CD4-positive, alpha-beta T cell (primary cell): ENCODE measurements around the gene WDR4. TPM values are rescaled to one million over a fixed set of nuclear protein-coding genes. Genes with fewer than 3 reads are reported as not detected.
"Not testable (repeated sequence)": the region's sequence is repeated elsewhere in the genome, so short reads cannot be mapped to it uniquely, and the experiment has no call there.

Experiments
- ATAC-seq: fragments of 200-7000 bp; cut with Tn5 transposase; one replicate; pipeline ENCODE4 v1.10.0; 2022; ENCODE audit warnings: mild to moderate bottlenecking; ENCODE audit not compliant: poor library complexity
- CTCF ChIA-PET: fragments of 350-600 bp; sonication (Branson Sonifier 250); formaldehyde crosslinking; loops from one replicate; lab custom pipeline; 2021; ENCODE audit warnings: antibody characterized with exemption, inconsistent platforms; lab: Charles Lee
- POLR2A ChIA-PET: fragments of 350-600 bp; sonication (Branson Sonifier 250); formaldehyde crosslinking; loops from one replicate; lab custom pipeline; 2021; ENCODE audit warnings: antibody characterized with exemption, inconsistent platforms; lab: Charles Lee
- DNase-seq, 14 experiments: peaks; one replicate each; pipeline ENCODE4 v3.0.0-alpha.2; 2013 to 2020; ENCODE audit warnings: mixed read lengths in 2 of 14
- H3K27ac ChIP-seq, 2 donors: one replicate each; pipeline versions ENCODE4 v1.5.1 to v1.7.0; 2013; ENCODE audit warnings: low read length in 2 of 2, low read depth in 1 of 2, mild to moderate bottlenecking in 1 of 2
- H3K27me3 ChIP-seq, 2 experiments: 1 replicate in 1 of 2; 2 replicates in 1 of 2; pipeline versions ENCODE4 v1.6.1 to v1.7.0; 2013; ENCODE audit warnings: low read length in 2 of 2, control low read depth in 1 of 2, mild to moderate bottlenecking in 1 of 2, moderate library complexity in 1 of 2; ENCODE audit not compliant: insufficient read depth in 2 of 2, control insufficient read depth in 1 of 2
- H3K36me3 ChIP-seq: one replicate; pipeline ENCODE4 v1.6.1; 2013; ENCODE audit warnings: low read length, control low read depth; ENCODE audit not compliant: insufficient read depth
- H3K4me1 ChIP-seq: one replicate; pipeline ENCODE4 v1.6.1; 2013; ENCODE audit warnings: low read length, control low read depth; ENCODE audit not compliant: insufficient read depth
- H3K4me3 ChIP-seq: one replicate; pipeline ENCODE4 v1.5.1; 2013; ENCODE audit warnings: mild to moderate bottlenecking, low read length, moderate library complexity
- H3K9me3 ChIP-seq, 2 experiments: 1 replicate in 1 of 2; 2 replicates in 1 of 2; pipeline versions ENCODE4 v1.6.1 to v1.7.0; 2013; ENCODE audit warnings: low read length in 2 of 2, mild to moderate bottlenecking in 2 of 2, control low read depth in 1 of 2, moderate library complexity in 1 of 2; ENCODE audit not compliant: control insufficient read depth in 1 of 2, insufficient read depth in 1 of 2
- H3K27ac Mint-ChIP-seq: one replicate; pipeline ENCODE4 v1.8.0; 2020; ENCODE audit warnings: mixed read lengths
- H3K27me3 Mint-ChIP-seq: one replicate; pipeline ENCODE4 v1.8.0; 2021; ENCODE audit warnings: mixed read lengths
- H3K36me3 Mint-ChIP-seq: one replicate; pipeline ENCODE4 v1.8.0; 2021; ENCODE audit warnings: low read depth, mixed read lengths
- H3K4me1 Mint-ChIP-seq: one replicate; pipeline ENCODE4 v1.8.0; 2021; ENCODE audit warnings: low read depth, mixed read lengths
- H3K4me3 Mint-ChIP-seq: one replicate; pipeline ENCODE4 v1.8.0; 2020; ENCODE audit warnings: mild to moderate bottlenecking, mixed read lengths
- H3K9me3 Mint-ChIP-seq: one replicate; pipeline ENCODE4 v1.8.0; 2020; ENCODE audit warnings: mixed read lengths
- intact Hi-C, 2 experiments: fragments of 100-400 bp; cut with DNase I in 1 of 2; cut with micrococcal nuclease in 1 of 2; formaldehyde crosslinking; loops; one replicate each; pipeline versions ENCODE4 v1.15.1 to v1.9.0; 2023 to 2025; cut with DNase I, micrococcal nuclease
- total RNA-seq, 174 experiments: library from RNA in 2 of 174; stranded (reverse) in 2 of 174; gene quantifications; one replicate each; pipeline ENCODE4 v1.2.3 and lab custom pipeline; 2021 to 2026
- TF ChIP-seq, protein P1 (sequence below): fragments of 200-600 bp; IDR thresholded peaks from one replicate; pipeline ENCODE4 v1.8.0; 2022; ENCODE audit warnings: antibody characterized with exemption, mild to moderate bottlenecking

WDR4 gene
- total RNA-seq, 2 experiments from 2014 or later = 11.3 to 12.9 TPM

DNA sequence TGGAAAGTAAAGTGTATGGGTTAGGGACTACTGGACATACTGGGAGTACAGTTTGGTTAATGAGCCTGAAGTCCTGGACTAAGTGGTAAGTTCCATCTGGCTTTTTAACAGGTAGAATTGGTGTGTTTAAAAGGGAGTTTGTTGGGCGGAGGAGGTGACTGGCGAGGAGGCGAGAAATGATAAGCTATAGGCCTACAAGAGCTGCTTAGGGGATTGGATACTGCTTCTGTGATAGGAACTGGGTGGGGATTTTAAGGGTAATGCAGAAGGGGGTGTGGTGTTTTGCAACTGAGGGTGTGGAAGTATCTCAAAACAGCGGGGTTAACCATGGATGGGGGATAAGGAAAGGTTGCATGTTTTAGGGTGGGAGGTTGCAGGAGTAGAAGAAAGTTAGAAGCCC is 42.6 kb upstream of the WDR4 start:
- H3K27ac ChIP-seq = no peak overlapping the region
- ChIA-PET CTCF (no interaction called here), POLR2A (no interaction called here)
- Mint-ChIP-seq H3K4me3 (no peak overlapping the region), H3K9me3 (no peaks in the 10 kb centered on the region), H3K27me3 (no peaks in the 10 kb centered on the region), H3K4me1 (peaks cover 22% of the 10 kb centered on the region), H3K27ac (no peak overlapping the region), H3K36me3 (no peaks in the 10 kb centered on the region)
- no peaks in the 10 kb centered on the region for H3K36me3 ChIP-seq
- TF ChIP-seq, protein P1, sequence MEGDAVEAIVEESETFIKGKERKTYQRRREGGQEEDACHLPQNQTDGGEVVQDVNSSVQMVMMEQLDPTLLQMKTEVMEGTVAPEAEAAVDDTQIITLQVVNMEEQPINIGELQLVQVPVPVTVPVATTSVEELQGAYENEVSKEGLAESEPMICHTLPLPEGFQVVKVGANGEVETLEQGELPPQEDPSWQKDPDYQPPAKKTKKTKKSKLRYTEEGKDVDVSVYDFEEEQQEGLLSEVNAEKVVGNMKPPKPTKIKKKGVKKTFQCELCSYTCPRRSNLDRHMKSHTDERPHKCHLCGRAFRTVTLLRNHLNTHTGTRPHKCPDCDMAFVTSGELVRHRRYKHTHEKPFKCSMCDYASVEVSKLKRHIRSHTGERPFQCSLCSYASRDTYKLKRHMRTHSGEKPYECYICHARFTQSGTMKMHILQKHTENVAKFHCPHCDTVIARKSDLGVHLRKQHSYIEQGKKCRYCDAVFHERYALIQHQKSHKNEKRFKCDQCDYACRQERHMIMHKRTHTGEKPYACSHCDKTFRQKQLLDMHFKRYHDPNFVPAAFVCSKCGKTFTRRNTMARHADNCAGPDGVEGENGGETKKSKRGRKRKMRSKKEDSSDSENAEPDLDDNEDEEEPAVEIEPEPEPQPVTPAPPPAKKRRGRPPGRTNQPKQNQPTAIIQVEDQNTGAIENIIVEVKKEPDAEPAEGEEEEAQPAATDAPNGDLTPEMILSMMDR = no peak
- intact Hi-C loops = loop anchor here in 1 of 2 experiments (5.0 kb wide), 1 partner anchor 725 kb away; no protein-coding TSS in a partner anchor
- no peak for ATAC-seq
- no peak for DNase-seq
- H3K4me3 ChIP-seq = no peak overlapping the region
- no peaks in the 10 kb centered on the region for H3K27me3 ChIP-seq
- H3K9me3 ChIP-seq = no peaks in the 10 kb centered on the region
- H3K4me1 ChIP-seq = peaks cover 18% of the 10 kb centered on the region

DNA sequence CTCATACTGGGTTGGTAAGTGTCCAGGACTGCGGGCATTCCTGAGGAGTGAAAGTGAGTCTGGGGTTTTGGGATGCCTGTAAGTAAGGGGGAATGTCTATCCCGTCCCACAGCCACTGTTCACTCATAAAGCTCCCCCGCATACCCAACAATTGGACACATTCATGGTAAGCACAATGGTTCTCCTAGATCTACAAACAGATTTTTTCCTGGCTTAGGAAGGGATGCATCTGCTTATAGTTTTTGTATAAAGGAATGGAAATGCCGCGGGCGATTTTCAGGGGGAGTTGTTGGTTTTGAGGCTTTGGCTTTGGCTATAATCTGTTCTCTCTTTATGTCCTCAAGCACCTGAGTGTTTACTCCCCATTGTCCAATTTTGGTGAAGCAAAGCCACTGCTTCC is 39.0 kb upstream of the WDR4 start:
- Mint-ChIP-seq H3K4me1 (peaks cover 1% of the 10 kb centered on the region), H3K4me3 (no peak overlapping the region), H3K36me3 (peaks cover 4% of the 10 kb centered on the region), H3K27ac (no peak overlapping the region), H3K9me3 (no peaks in the 10 kb centered on the region), H3K27me3 (no peaks in the 10 kb centered on the region)
- Histone ChIP-seq H3K27me3 (no peaks in the 10 kb centered on the region), H3K4me3 (no peak overlapping the region), H3K36me3 (no peaks in the 10 kb centered on the region), H3K9me3 (no peaks in the 10 kb centered on the region), H3K27ac (no peak overlapping the region), H3K4me1 (no peaks in the 10 kb centered on the region)
- POLR2A ChIA-PET = no interaction called here
- CTCF ChIA-PET = no interaction called here
- ATAC-seq = no peak
- no peak for DNase-seq
- TF ChIP-seq, protein P1 = no peak
- intact Hi-C loops = no loop called here

DNA sequence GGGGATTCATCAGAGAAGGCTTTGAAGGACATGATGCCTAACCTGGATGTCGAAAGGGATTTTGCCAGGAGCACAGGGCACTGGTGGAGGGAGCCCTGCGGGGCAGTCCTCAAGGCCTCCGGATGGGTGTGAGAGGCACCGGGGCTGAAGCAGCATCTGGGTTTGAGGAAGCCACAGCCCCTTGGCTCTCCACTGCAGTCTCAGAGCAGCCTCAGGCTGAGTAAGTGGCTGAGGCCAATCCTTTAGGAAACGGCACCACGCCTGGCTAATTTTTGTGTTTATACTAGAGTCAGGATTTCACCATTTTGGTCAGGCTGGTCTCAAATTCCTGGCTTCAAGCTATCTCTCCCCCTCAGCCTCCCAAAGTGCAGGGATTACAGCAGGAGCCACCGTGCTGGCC is 34.1 kb upstream of the WDR4 start:
- Mint-ChIP-seq H3K36me3 (peaks cover 31% of the 10 kb centered on the region), H3K27ac (no peak overlapping the region), H3K9me3 (no peaks in the 10 kb centered on the region), H3K4me3 (no peak overlapping the region), H3K27me3 (no peaks in the 10 kb centered on the region), H3K4me1 (no peaks in the 10 kb centered on the region)
- ChIA-PET POLR2A (no interaction called here), CTCF (no interaction called here)
- no peak for DNase-seq
- intact Hi-C loops = no loop called here
- no peak overlapping the region for H3K4me3 ChIP-seq
- H3K4me1 ChIP-seq = no peaks in the 10 kb centered on the region
- TF ChIP-seq, protein P1 = no peak
- no peak overlapping the region for H3K27ac ChIP-seq
- no peaks in the 10 kb centered on the region for H3K27me3 ChIP-seq
- peaks cover 18% of the 10 kb centered on the region for H3K36me3 ChIP-seq
- no peak for ATAC-seq
- H3K9me3 ChIP-seq = no peaks in the 10 kb centered on the region

DNA sequence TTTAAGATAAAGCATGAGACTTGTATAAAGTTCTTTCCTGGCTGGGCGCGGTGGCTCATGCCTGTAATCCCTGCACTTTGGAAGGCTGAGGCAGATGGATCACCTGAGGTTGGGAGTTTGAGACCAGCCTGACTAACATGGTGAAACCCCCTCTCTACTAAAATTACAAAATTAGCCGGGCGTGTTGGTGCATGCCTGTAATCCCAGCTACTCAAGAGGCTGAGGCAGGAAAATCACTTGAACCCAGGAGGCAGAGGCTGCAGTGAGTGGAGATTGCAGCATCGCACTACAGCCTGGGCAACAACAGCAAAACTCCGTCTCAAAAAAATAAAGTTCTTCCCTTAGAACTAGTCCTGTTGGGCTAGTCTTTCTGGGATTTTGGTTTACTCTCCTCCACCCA is 32.6 kb upstream of the WDR4 start:
- POLR2A ChIA-PET = interaction anchor here (0.6 kb wide), 1 partner anchor 954 kb away, joined by 3 read pairs; no protein-coding TSS in a partner anchor
- peaks cover 19% of the 10 kb centered on the region for H3K36me3 ChIP-seq
- H3K9me3 ChIP-seq, H3K4me3 ChIP-seq, H3K4me1 Mint-ChIP-seq, H3K4me3 Mint-ChIP-seq, H3K27ac Mint-ChIP-seq, DNase-seq, H3K27ac ChIP-seq, intact Hi-C loops, H3K27me3 Mint-ChIP-seq, CTCF ChIA-PET, H3K9me3 Mint-ChIP-seq, H3K4me1 ChIP-seq, ATAC-seq, H3K27me3 ChIP-seq: not testable (repeated sequence)
- peaks cover 34% of the 10 kb centered on the region for H3K36me3 Mint-ChIP-seq

DNA sequence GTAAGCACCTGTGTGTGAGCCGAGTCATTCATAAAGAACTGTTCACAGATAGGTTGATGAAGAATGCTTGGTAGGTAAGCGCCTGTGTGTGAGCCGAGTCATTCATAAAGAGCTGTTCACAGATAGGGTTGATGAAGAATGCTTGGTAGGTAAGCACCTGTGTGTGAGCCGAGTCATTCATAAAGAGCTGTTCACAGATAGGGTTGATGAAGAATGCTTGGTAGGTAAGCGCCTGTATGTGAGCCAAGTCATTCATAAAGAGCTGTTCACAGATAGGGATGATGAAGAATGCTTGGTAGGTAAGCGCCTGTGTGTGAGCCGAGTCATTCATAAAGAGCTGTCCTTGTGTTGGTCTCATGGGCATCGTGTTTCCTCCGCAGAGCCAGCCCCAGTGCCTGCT is 29.1 kb upstream of the WDR4 start:
- ATAC-seq, CTCF ChIA-PET, intact Hi-C loops: not testable (repeated sequence)

More for the DNA sequence above, 29.1 kb upstream of the WDR4 start:
- H3K4me3 ChIP-seq, H3K9me3 ChIP-seq, DNase-seq, H3K27ac Mint-ChIP-seq, H3K9me3 Mint-ChIP-seq, H3K27me3 Mint-ChIP-seq, H3K27me3 ChIP-seq, H3K27ac ChIP-seq, H3K4me1 Mint-ChIP-seq, POLR2A ChIA-PET, H3K4me1 ChIP-seq, H3K4me3 Mint-ChIP-seq: not testable (repeated sequence)
- peaks cover 45% of the 10 kb centered on the region for H3K36me3 ChIP-seq
- H3K36me3 Mint-ChIP-seq = peaks cover 55% of the 10 kb centered on the region
